Large intestine (tissue), 3 donors: ENCODE data around the gene WDR6. TPM values are rescaled to one million over a fixed set of nuclear protein-coding genes. Genes with fewer than 3 reads are reported as not detected.
A peak's percentile ranks its signal among the peaks of the same experiment; 100 is the strongest.

Source experiments
- DNase-seq, 2 donors: peaks; one replicate each; pipeline versions ENCODE4 v3.0.0 to v3.0.0-alpha.2; 2013
- H3K27ac ChIP-seq: one replicate; pipeline ENCODE4 v1.5.1; 2013; ENCODE audit warnings: low read length
- H3K27me3 ChIP-seq: 2 replicates; pipeline ENCODE4 v1.6.1; 2013; ENCODE audit warnings: low read length; ENCODE audit not compliant: control insufficient read depth, insufficient read depth
- H3K36me3 ChIP-seq: 2 replicates; pipeline ENCODE4 v1.6.1; 2013; ENCODE audit warnings: low read length; ENCODE audit not compliant: control insufficient read depth, insufficient read depth
- H3K4me1 ChIP-seq: one replicate; pipeline ENCODE4 v1.6.1; 2013; ENCODE audit warnings: low read length; ENCODE audit not compliant: control insufficient read depth, insufficient read depth
- H3K4me3 ChIP-seq: one replicate; pipeline ENCODE4 v1.5.1; 2013; ENCODE audit warnings: low read length
- H3K9me3 ChIP-seq: one replicate; pipeline ENCODE4 v1.6.1; 2013; ENCODE audit warnings: mild to moderate bottlenecking, low read depth, low read length, moderate library complexity; ENCODE audit not compliant: control insufficient read depth
- WGBS: methylation state at CpG from one replicate; pipeline ENCODE4 v1.1.5; 2013; ENCODE audit warnings: low lambda C conversion rate; ENCODE audit not compliant: insufficient coverage; 5-methylcytosine and 5-hydroxymethylcytosine counted together
- polyA plus RNA-seq: library from polyadenylated mRNA; unstranded; fragments of 120-200 nt; gene quantifications from one replicate; pipeline ENCODE4 v1.2.1, GENCODE V29; 2013

WDR6 gene
- polyA plus RNA-seq, 1 donor: 187 TPM

DNA sequence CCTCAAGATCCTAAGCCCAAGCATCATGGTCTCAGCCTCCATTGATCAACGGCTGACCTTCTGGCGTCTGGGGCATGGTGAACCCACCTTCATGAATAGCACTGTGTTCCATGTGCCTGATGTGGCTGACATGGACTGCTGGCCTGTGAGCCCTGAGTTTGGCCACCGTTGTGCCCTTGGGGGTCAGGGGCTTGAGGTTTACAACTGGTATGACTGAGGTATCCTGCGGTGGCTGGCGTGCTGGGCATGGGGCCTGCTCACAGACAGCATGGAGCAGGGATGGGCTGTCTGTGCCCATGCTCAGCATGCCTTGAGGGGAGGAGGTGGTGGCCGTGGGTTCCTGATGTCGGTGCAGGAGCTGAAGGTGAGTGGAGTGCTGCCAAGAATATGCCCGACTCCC lies 7.9 kb downstream of the WDR6 start:
- Histone ChIP-seq H3K36me3 (peaks cover 56% of the 10 kb centered on the region), H3K4me3 (no peak overlapping the region), H3K4me1 (peaks cover 19% of the 10 kb centered on the region), H3K9me3 (peaks cover 3% of the 10 kb centered on the region), H3K27ac (no peak overlapping the region), H3K27me3 (no peaks in the 10 kb centered on the region)
- no CpG with 5 or more reads among the region's 8 CpGs for WGBS
- DNase-seq: no peak

DNA sequence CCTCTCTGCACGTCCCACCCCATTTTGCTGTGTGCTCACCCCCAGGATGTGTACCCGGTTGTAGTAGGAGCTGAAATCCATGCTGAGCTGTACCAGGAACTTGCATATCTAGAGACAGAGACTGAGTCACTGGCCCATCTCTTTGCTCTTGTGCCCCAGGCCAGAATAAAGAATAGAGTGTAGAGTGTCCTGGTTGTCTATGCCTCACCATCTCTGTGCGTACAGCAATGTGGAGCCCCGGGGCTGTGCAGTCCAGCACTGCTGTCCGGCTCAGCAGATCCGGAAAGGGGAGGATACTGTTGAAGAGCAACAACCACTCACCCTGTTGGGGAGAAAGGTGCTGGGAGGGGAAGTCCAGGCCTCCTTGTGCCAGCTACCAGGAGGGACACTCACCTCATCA lies 8.6 kb downstream of the WDR6 start:
- DNase-seq: no peak
- no peak overlapping the region for H3K4me3 ChIP-seq
- H3K9me3 ChIP-seq: peaks cover 3% of the 10 kb centered on the region
- WGBS: no CpG with 5 or more reads among the region's 6 CpGs
- H3K36me3 ChIP-seq: peaks cover 56% of the 10 kb centered on the region
- peaks cover 19% of the 10 kb centered on the region for H3K4me1 ChIP-seq
- no peak overlapping the region for H3K27ac ChIP-seq
- H3K27me3 ChIP-seq: no peaks in the 10 kb centered on the region

- Histone ChIP-seq H3K27ac (no peak overlapping the region), H3K36me3 (peaks cover 50% of the 10 kb centered on the region), H3K4me1 (peaks cover 19% of the 10 kb centered on the region), H3K27me3 (no peaks in the 10 kb centered on the region), H3K9me3 (peaks cover 3% of the 10 kb centered on the region), H3K4me3 (no peak overlapping the region)
- no CpG with 5 or more reads among the region's 6 CpGs for WGBS
- no peak for DNase-seq
Observed at GRCh38 chr3:49016414-49017228, 9.4 kb downstream of the WDR6 start.

DNA sequence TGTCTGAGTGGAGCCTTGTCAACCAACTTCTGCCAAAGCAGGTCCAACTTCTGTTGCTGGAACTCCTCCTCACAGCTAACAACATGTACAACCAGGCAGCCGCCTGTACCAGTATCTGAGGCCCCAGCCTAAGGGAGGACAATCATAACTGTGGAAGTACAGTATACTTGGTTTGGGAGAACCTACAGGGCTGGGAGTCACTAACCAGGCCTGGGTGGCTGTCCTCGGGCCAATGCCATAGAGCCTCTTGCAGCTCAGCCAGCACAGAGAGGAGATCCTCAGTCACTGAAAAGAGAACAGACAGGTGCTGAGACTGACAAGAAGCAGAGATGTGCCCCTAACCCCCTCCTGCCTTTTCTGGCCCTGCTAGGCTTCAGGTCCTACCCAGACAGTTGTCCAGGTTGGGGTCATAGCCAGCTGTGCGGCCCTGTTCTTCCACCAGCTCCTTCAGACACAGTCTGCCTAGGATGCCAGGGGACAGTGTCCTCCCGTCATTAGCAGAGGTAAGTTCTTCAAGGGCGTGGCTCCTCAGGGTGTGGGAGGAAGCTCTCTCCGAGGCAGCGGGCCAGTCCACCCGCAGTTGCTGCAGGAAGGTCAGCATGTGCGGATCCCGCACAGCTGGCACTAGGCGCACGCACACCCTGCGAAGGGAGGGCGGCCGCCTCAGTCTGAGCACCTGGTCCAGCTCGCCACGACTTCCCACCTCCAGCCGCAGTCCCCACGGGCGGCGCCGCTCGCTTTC lies 10.2 kb downstream of the WDR6 start:
- no CpG with 5 or more reads among the region's 23 CpGs for WGBS
- Histone ChIP-seq H3K4me3 (peak overlapping the region; percentile 78), H3K36me3 (peaks cover 42% of the 10 kb centered on the region), H3K27ac (peak overlapping the region; percentile 80), H3K27me3 (no peaks in the 10 kb centered on the region), H3K4me1 (peaks cover 19% of the 10 kb centered on the region), H3K9me3 (peaks cover 3% of the 10 kb centered on the region)
- peak in 1 of 2 donors; percentile 29 for DNase-seq

DNA sequence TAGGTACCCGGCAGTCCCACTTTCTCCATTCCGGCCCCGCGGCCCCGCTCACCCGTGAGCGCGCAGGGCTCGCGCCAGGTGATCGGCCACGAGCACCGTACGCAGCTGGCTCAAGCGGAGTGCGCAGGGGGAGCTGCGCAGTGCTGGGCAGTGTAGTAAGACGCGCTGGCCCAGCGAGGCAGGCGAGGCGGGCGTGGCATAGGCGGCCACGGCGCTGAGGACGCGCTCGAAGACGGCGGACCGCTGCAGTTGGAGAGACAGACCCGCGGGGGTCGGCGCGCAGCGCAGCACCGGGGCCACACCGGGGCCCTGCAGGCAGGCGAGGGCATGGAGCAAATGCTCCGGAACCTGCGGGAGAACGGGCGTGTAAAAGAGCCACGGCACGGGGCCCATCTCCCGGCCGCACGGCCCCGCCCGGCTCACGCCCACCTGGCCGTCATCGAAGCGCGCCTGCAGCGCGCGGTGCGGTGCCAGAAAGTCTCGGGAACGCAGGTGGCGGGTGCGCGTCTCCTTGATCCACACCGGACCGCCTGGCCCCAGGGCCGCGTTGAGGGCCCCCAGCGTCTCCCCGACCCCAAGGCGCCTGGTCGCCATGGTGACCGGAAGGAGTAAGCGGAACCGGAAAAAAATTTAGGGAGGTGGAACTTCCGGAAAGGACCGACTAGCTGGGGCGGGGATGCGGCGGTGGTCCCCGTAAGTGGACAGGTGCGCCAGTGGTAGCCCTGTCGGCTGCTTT lies 10.9 kb downstream of the WDR6 start, which contains the start of gene DALRD3:
TSS of gene DALRD3 (minus strand) at position 610 of the 736 bp plus-strand sequence. CDS start at position 594, 16 bp downstream.
- Histone ChIP-seq H3K27me3 (no peaks in the 10 kb centered on the region), H3K4me3 (peak within 1 kb of the TSS; percentile 78), H3K9me3 (peaks cover 3% of the 10 kb centered on the region), H3K36me3 (peaks cover 35% of the 10 kb centered on the region), H3K27ac (peak within 1 kb of the TSS; percentile 80), H3K4me1 (peaks cover 25% of the 10 kb centered on the region)
- peak; percentile 56 to 83 for DNase-seq
- WGBS: no CpG with 5 or more reads among the region's 85 CpGs

GRCh38 chr3:49018707-49019006 lies 11.5 kb downstream of the WDR6 start:
- WGBS: no CpG with 5 or more reads among the region's 18 CpGs
- peak overlapping the region; percentile 80 for H3K27ac ChIP-seq
- H3K27me3 ChIP-seq: no peaks in the 10 kb centered on the region
- peaks cover 35% of the 10 kb centered on the region for H3K36me3 ChIP-seq
- DNase-seq: no peak
- peaks cover 3% of the 10 kb centered on the region for H3K9me3 ChIP-seq
- peak overlapping the region; percentile 78 for H3K4me3 ChIP-seq
- H3K4me1 ChIP-seq: peaks cover 29% of the 10 kb centered on the region

DNA sequence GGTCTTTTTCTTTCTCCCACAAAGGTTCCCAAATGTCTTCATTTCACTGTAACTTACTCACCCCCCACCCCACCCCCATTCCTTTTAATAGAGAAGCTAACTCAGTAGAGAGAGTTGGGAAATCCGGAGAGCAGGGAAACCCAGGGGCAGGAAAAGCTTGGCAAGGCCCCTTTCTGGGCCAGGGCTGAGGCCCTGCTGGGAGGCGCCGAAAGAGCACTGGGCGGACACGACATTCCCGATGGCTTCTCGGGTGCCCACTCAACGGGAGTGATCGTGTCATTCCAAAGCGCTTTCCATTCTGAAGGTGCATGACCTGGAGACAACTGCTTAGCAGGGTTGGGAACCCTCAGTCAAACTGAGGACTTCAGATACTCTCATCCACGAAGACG lies 12.7 kb downstream of the WDR6 start:
- peak overlapping the region; percentile 91 for H3K4me3 ChIP-seq
- peak overlapping the region; percentile 100 for H3K27ac ChIP-seq
- WGBS: no CpG with 5 or more reads among the region's 12 CpGs
- H3K9me3 ChIP-seq: peaks cover 3% of the 10 kb centered on the region
- peaks cover 33% of the 10 kb centered on the region for H3K4me1 ChIP-seq
- no peak for DNase-seq
- H3K27me3 ChIP-seq: no peaks in the 10 kb centered on the region
- H3K36me3 ChIP-seq: peaks cover 35% of the 10 kb centered on the region

DNA sequence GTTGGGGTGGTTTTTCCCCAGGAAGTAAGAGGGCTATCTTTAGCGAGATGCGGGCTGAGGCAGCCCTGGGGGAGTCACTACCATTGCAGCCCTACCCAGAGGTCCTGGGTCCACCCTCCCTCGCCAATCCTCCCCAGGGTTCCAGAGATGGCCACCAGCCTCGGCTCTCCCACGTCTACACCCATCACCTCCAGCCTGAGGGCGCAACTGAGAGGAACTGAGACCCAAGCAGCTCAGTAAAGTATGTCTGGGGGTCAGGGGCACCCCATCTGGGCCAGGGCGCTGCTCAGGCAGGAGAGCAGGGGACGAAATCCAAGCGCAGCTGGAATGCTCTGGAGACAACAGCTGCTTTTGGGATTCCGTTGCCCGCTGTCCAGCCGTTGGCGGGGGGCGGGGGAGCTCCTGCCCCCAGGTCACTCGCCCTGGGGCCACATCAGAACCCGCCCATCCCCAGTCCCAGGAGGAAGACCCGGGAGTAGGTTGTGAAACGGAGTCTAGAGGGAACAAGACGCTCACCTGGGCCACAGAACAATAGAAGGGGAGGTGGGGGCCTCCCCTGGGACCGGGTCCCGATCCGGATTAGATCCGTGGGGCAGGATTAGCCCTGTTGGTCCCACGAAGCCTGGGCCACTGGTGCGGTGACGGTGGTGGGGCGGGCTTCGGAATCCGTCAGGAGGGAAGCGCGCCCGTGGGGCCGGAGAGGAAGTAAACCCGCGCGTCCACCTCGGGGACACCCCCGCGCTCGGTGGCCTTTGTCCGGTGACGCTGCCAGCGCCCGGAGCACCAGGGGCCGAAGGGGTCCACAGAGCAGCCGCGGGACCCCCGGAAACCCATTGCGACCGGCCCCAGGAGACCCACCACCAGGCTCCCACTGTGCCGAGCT lies 13.4 kb downstream of the WDR6 start:
- no peaks in the 10 kb centered on the region for H3K27me3 ChIP-seq
- WGBS: no CpG with 5 or more reads among the region's 51 CpGs
- H3K4me1 ChIP-seq: peaks cover 33% of the 10 kb centered on the region
- H3K27ac ChIP-seq: peak overlapping the region; percentile 100
- peaks cover 35% of the 10 kb centered on the region for H3K36me3 ChIP-seq
- peaks cover 3% of the 10 kb centered on the region for H3K9me3 ChIP-seq
- DNase-seq: peak; percentile 44 to 80
- H3K4me3 ChIP-seq: peak overlapping the region; percentile 91

- peak overlapping the region; percentile 100 for H3K27ac ChIP-seq
- H3K36me3 ChIP-seq: peaks cover 35% of the 10 kb centered on the region
- WGBS: no CpG with 5 or more reads among the region's 60 CpGs
- no peaks in the 10 kb centered on the region for H3K27me3 ChIP-seq
- peaks cover 33% of the 10 kb centered on the region for H3K4me1 ChIP-seq
- peak overlapping the region; percentile 91 for H3K4me3 ChIP-seq
- peak; percentile 99 for DNase-seq
- H3K9me3 ChIP-seq: peaks cover 3% of the 10 kb centered on the region
Observed at GRCh38 chr3:49021213-49021812, 14.1 kb downstream of the WDR6 start.
